KMS-11 (cell line): Measurements from ENCODE around the gene FSTL1.

ENCODE experiments used
- H2AFZ ChIP-seq: fragments of 200-600 bp; sonication (generic); 2 replicates; pipeline ENCODE4 v1.6.1; 2016; ENCODE audit warnings: antibody characterized with exemption, mixed run types, low read depth
- H3K27ac ChIP-seq: fragments of 200-600 bp; sonication (generic); 2 replicates; pipeline ENCODE4 v1.6.1; 2016; ENCODE audit warnings: mild to moderate bottlenecking, mixed run types
- H3K27me3 ChIP-seq: fragments of 200-600 bp; sonication (generic); 2 replicates; pipeline ENCODE4 v1.6.1; 2017; ENCODE audit warnings: mild to moderate bottlenecking, low read depth, mixed run types, moderate library complexity; ENCODE audit not compliant: insufficient read depth
- H3K36me3 ChIP-seq: fragments of 200-600 bp; sonication (generic); 2 replicates; pipeline ENCODE4 v1.6.1; 2017; ENCODE audit warnings: mild to moderate bottlenecking, mixed run types; ENCODE audit not compliant: insufficient read depth
- H3K4me1 ChIP-seq: fragments of 200-600 bp; sonication (generic); 2 replicates; pipeline ENCODE4 v1.6.1; 2016; ENCODE audit warnings: mild to moderate bottlenecking, low read depth, mixed run types; ENCODE audit not compliant: poor library complexity, severe bottlenecking
- H3K4me2 ChIP-seq: fragments of 200-600 bp; sonication (generic); 2 replicates; pipeline ENCODE4 v1.7.0; 2016; ENCODE audit warnings: mild to moderate bottlenecking, mixed run types
- H3K4me3 ChIP-seq: fragments of 200-600 bp; sonication (generic); IDR thresholded peaks from 2 replicates; pipeline ENCODE4 v1.6.1; 2017; ENCODE audit warnings: low read depth, low read length, mixed read lengths; ENCODE audit not compliant: insufficient read depth
- H3K79me2 ChIP-seq: fragments of 200-600 bp; sonication (generic); 2 replicates; pipeline ENCODE4 v1.6.1; 2016; ENCODE audit warnings: low read depth, mixed run types; ENCODE audit not compliant: insufficient read depth
- H3K9ac ChIP-seq: fragments of 200-600 bp; sonication (generic); 2 replicates; pipeline ENCODE4 v1.6.1; 2016; ENCODE audit warnings: mild to moderate bottlenecking, mixed run types
- H4K20me1 ChIP-seq: fragments of 200-600 bp; sonication (generic); 2 replicates; pipeline ENCODE4 v1.6.1; 2016; ENCODE audit warnings: mild to moderate bottlenecking, mixed run types; ENCODE audit not compliant: insufficient read depth
- TF ChIP-seq, protein P1 (sequence below): fragments of 200-600 bp; sonication (generic); conservative IDR thresholded peaks from 2 replicates; pipeline ENCODE4 v1.6.1; 2017; ENCODE audit warnings: low read depth, mild to moderate bottlenecking, antibody characterized with exemption, low read length, moderate library complexity, mixed read lengths

The FSTL1 gene

DNA sequence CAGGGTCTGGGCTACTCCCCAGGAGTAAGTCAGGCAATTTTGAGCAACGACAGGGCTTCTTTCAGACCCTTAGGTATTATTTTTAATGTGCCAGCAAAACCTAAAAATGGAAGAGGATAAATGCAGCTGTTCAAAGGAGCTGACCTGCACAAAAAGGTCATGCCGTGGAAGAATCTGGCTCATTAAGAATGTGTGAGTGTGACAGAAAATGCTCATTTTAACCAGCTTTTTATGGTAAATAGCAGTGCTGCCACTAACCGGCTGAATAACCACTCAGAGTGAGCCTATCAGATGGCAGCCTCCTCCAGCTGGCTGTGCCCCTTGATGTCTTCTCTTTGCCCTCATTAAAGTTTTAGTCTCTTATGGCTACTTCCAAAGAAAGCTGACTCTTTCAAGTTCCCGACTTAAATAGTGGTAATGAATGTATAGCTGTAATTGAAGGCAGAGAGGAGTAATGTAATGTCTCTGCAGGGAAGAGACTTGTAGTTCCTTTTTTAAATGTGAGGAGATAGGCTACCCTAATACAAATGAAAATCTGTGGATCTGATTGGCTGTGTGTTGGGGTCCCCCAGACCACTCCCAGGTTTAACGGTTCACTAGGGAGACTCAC is 9.5 kb upstream of the FSTL1 start:
- TF ChIP-seq, protein P1, sequence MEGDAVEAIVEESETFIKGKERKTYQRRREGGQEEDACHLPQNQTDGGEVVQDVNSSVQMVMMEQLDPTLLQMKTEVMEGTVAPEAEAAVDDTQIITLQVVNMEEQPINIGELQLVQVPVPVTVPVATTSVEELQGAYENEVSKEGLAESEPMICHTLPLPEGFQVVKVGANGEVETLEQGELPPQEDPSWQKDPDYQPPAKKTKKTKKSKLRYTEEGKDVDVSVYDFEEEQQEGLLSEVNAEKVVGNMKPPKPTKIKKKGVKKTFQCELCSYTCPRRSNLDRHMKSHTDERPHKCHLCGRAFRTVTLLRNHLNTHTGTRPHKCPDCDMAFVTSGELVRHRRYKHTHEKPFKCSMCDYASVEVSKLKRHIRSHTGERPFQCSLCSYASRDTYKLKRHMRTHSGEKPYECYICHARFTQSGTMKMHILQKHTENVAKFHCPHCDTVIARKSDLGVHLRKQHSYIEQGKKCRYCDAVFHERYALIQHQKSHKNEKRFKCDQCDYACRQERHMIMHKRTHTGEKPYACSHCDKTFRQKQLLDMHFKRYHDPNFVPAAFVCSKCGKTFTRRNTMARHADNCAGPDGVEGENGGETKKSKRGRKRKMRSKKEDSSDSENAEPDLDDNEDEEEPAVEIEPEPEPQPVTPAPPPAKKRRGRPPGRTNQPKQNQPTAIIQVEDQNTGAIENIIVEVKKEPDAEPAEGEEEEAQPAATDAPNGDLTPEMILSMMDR: no peak
- no peaks in the 10 kb centered on the region for H3K27me3 ChIP-seq
- H3K4me1 ChIP-seq: no peaks in the 10 kb centered on the region
- no peak overlapping the region for H3K4me2 ChIP-seq
- H3K9ac ChIP-seq: no peak overlapping the region
- H4K20me1 ChIP-seq: no peaks in the 10 kb centered on the region
- H3K4me3 ChIP-seq: no peak overlapping the region
- H3K36me3 ChIP-seq: no peaks in the 10 kb centered on the region
- H3K27ac ChIP-seq: no peak overlapping the region
- H2AFZ ChIP-seq: no peak overlapping the region
- no peaks in the 10 kb centered on the region for H3K79me2 ChIP-seq

DNA sequence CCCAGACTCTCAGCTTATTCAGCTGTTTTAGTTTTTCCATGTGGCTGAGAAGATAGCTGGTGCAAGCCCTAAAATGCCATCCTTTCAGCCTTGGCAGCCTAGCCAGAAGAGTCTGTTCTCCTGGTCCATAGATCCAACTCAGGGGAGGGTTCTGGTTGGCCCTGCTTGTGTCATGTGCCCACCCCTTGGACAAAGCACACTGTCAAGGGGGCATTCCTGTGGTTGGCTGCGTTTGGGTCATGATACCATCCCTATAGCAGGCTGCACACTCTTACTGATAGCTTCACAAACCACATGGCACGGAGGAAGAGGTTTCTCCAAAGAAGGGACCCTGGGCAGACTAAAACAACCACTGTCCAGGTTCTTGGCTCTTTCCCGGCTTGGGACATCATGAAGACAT is 8.4 kb upstream of the FSTL1 start:
- no peaks in the 10 kb centered on the region for H3K4me1 ChIP-seq
- H3K4me3 ChIP-seq: no peak overlapping the region
- no peak overlapping the region for H3K27ac ChIP-seq
- TF ChIP-seq, protein P1: no peak
- H2AFZ ChIP-seq: no peak overlapping the region
- H3K27me3 ChIP-seq: no peaks in the 10 kb centered on the region
- H3K36me3 ChIP-seq: no peaks in the 10 kb centered on the region
- no peaks in the 10 kb centered on the region for H4K20me1 ChIP-seq
- no peak overlapping the region for H3K9ac ChIP-seq
- H3K4me2 ChIP-seq: no peak overlapping the region
- no peaks in the 10 kb centered on the region for H3K79me2 ChIP-seq

GRCh38 chr3:120457827-120458226 is 7.0 kb upstream of the FSTL1 start:
- H3K4me2 ChIP-seq: no peak overlapping the region
- no peaks in the 10 kb centered on the region for H3K36me3 ChIP-seq
- no peaks in the 10 kb centered on the region for H3K79me2 ChIP-seq
- no peak overlapping the region for H3K27ac ChIP-seq
- no peak overlapping the region for H3K4me3 ChIP-seq
- H3K9ac ChIP-seq: no peak overlapping the region
- TF ChIP-seq, protein P1: no peak
- H3K27me3 ChIP-seq: no peaks in the 10 kb centered on the region
- no peak overlapping the region for H2AFZ ChIP-seq
- no peaks in the 10 kb centered on the region for H3K4me1 ChIP-seq
- no peaks in the 10 kb centered on the region for H4K20me1 ChIP-seq

DNA sequence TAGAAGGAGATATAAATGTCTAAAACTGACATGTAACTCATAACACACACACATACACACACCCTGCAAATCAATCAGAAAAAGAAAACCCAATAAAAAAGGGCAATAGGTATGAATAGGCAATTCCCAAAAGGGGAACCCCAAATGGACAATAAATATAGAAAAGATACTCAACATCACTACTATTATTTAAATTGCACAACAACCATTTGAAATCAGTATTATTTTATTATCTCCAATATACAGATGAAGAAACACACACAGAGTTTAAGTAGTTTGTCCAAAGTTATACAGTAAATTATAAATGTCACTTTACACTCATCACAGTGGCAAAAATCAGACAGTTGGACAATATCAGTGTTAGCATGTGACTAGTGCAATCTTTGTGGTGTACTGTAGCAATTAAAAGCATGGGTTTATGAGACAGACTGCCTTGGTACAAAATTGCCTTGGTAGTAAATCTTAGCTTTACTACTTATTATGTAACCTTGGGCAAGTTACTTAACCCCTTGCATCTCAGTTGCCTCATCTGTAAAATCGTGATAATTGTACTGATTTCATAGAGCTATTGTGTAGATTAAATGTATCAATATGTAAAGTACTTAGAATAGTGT is 3.4 kb upstream of the FSTL1 start:
- Histone ChIP-seq H3K36me3 (no peaks in the 10 kb centered on the region), H4K20me1 (no peaks in the 10 kb centered on the region), H3K4me3 (no peak overlapping the region), H3K9ac (no peak overlapping the region), H3K27me3 (no peaks in the 10 kb centered on the region), H3K27ac (no peak overlapping the region), H3K79me2 (no peaks in the 10 kb centered on the region), H3K4me2 (no peak overlapping the region), H3K4me1 (no peaks in the 10 kb centered on the region), H2AFZ (no peak overlapping the region)
- TF ChIP-seq, protein P1: no peak
